RPMI7951 (cell line): ENCODE measurements around the gene CABLES2. TPM values are rescaled to one million over a fixed set of nuclear protein-coding genes. Genes with fewer than 3 reads are reported as not detected.

Source experiments
- DNase-seq: peaks from one replicate; pipeline ENCODE4 v3.0.0-alpha.2; 2012; ENCODE audit warnings: low read depth
- total RNA-seq: library from RNA; depleted of rRNA; stranded (reverse); fragments of >200 nt; shearing (Covaris generic); gene quantifications from 2 replicates; pipeline ENCODE4 v1.2.3, GENCODE V29; 2014; rRNA removed

Gene CABLES2, protein sequence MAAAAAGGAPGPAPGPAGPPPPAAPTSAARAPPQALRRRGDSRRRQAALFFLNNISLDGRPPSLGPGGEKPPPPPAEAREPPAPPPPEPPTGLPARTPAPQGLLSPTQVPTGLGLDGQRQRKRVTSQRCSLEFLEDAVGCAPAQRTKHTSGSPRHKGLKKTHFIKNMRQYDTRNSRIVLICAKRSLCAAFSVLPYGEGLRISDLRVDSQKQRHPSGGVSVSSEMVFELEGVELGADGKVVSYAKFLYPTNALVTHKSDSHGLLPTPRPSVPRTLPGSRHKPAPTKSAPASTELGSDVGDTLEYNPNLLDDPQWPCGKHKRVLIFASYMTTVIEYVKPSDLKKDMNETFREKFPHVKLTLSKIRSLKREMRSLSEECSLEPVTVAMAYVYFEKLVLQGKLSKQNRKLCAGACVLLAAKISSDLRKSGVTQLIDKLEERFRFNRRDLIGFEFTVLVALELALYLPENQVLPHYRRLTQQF
- total RNA-seq = 4.7 and 7.0 TPM in 2 replicates

DNA sequence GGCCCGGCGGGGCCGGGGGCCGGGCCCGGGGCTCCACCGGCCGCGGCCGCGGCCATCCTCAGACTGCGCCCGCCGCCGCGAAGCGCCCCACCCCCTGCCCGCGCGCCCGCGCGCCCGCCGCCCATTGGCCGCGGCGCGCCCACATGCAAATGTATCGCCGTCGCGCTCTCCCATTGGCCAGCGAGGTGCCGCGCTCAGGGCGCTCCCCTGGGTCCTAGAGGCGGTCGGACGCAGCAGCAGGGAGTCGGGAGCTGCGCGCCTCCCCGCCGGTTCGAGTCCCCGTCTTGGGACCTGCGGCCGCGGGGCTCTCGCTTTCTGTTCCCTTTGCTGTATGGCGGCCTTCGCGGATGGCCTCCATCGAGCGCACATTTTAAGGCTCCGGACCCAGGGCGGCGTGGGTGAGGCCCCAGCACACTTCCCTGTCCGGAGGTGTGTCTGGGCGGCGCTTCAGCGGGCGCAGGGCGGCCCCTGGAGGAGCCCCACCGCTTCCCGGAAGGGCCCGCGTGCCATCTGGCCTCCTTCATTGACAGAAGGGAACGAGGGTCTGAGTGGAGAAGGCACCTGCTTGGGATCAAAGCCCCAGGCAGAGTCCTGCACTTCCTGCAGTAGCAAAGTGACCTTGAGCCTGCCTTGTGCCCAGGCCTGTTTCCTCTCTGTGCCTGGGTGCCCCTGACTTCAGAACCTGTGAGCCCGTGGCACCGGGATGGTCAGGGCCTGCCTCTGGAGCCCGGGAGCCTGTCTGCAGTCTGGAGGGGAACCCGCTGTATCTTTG is at the start of gene CABLES2:
Gene CABLES2 (minus strand): TSS at position 65 of the 772 bp plus-strand sequence. CDS start 9 bp downstream, at position 56.
- peak; percentile 96 for DNase-seq

DNA sequence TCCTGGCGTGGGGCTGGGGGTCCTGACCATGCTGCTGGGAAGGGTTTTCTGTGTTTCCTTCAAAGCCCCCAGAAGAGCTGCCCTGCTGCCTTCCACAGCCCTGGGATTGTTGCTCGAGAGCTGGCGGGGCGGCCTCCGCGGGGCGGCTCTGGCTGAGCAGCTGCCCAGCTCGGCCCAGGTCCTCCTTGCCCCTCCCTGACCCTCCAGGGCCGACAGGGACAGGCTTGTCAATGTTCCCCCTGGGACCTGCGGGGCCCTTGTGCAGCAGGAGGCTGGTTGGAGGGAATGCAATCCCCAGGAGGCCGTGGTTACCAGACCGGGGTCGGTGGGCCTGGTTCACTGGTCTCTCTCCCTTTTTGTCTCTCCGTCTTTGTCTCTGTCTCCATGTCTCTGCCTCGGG is 48.8 kb upstream of the CABLES2 start:
- DNase-seq = no peak

DNA sequence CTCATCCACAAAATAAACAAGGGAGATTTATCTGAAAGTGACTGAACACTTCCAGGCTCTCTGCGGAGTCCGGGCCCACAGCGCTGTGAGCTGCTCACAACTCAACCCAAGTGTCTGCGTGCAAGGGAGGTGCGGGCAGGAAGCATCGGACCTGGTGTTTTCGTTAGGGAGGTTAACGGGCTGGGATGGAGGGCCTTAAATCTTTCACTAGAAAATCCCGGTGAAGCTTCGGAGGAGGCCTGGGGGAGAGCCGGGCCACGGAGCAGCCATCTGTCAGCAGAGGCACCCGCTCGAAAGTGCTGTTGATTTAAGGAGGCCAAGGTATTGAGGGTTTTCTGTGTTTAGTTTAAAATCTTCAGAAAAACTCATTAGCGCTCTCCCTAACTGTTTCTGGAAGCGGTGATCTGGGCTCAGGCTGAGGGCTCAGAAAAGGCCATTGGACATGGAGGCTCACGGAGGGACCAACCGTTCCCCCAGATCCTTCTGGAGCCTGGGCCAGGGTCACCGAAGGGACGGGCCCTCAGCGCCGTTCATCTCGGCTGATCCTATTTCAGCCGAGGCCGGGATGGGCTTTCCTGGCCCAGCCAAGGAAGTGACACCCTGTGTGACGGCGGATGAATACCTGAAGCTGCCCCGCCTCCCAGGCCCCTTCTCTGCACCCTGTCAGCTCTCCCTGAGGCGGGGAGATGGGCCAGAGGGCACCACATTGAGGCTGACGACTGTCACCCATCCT is 48.0 kb upstream of the CABLES2 start:
- no peak for DNase-seq

DNA sequence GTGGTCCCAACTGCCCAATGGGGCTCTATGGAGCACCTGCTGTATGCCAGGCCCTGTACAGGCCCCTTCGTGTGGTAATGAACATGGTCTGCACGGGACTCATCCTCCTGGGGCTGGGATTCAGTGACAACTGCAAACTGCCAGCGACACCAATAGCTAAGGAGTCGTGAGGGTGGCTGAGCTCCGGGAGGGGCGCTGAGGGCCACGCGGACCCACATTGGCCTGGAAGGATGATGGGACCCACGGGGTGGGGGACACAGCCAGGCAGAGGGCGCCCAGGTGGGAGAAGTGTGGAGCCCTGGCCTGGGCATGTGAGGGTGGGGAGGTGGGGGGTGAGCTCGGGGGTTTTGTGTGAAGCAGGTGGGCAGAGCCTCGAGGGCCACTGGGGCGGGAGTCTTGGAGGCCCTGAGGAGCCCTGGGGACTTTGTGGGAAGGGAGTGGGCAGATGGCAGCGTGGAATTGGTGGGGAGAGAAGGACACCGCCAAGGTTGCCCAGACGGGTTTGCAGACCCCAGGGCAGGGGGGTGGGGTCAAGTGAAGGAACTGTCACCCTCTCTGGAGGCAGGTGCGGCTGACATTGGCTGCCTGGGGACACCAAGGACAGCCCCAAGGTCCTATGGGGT is 46.2 kb upstream of the CABLES2 start:
- DNase-seq = no peak

DNA sequence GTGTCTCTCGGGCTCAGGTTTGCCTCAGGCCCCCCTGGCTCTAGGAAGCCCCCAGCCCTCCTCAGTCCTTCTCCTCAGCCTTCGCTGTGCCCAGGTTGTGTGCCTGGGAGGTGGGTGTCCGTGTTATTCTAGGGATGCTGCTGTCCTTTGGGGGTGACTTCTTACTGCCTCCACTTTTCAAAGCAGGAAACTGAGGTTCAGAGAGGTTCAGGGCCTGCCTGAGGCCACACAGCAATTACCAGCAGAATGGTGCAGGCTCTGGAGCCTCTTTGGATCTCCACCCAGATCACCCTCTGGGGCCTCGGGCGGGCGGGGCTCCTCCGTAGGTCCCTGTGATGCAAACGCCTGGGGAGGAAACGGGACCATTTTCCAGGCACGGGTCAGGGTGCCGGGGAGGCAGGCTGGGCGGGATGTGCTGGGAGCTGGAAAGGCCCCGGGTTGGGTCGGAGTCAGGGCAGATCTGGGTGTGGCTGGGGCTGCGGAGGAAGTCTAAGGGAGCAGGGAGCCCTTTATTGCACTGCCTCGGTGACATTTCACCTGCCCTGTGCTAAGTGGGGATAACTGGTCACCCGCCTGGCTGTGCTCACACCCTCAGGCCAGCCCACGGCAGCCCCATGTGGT is 45.5 kb upstream of the CABLES2 start:
- no peak for DNase-seq

DNA sequence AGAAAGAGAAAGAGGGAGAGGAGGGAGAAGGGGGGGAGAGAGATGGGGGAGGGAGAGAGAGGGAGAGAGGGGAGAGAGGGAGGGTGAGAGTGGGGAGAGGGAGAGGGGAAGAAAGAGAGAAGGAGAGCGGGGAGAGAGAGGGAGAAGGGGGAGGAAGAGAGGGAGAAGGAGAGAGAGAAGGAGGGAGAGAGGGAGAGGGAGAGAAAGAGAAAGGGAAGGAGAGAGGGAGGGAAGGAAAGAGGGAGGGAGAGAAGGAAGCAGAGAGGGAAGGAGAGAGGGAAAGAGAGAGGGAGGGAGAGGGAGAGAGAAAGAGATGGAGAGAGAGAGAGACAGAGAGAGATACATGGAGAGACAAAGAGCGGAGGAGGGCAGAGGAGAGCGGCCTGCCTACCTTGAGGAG is 44.9 kb upstream of the CABLES2 start:
- no peak for DNase-seq

DNA sequence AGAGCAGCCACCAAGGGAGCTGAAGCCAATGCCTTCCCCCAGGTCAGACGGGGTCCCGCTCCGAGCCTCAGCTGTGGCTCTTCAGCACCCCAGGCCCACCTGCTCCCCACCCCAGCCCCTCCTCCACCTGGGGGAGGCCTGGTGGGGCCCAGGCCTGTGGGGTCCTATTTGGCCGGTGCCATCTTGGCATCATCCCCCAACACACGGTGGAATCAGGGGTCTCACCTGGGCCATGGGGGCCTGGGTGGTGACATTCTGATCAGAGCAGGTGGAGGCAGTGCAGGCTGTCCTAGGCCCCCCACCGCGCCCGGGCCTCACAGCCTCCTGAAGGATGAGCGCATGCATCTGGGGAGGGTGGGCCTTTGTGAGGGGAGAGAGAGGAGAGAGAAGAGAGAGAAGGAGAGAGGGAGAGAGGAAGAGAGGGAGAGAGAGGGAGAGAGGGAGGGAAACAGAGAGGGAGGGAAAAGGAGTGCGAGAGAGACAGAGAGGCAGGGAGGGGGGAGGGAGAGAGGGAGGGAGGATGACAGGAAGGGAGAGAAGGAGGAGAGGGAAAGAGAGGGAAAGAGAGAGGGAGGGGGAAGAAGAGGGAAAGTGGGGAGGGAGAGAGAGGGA is 44.2 kb upstream of the CABLES2 start:
- DNase-seq = no peak

DNA sequence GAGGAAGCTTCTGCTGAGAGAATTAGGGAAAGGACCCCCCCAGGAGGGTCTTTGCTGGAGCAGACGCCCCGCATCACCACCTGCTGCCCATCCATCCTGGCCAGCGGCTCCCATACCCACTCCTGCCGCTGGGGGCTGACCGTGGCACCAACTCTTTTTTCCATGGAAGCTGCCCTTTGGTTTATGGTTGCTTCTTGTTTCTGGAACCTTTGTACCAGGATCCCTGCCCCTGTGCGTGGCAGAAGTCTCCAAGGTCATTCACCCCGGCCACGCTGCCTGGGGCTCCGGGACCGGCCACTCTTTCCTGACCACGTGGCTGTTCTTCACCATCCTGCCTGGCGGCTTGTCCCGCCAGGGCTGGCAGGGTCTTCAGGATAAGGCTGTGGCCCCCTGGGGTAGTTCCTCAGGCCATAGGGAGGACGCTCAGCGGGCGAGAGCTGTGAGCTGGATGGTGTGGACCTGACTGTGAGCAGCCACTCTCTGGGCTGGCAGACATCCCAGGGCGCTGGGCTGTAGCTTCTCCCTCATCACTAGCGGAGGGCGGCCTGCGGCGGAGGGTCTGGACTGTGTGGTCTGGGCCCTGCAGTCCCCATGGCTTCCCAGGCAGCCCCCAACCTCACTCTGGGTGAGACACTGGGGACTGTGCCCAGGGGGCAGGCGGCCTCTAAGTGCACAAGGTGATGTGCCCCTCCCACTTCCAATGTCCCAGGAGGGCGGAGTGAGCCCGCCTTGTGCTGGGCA is 43.0 kb upstream of the CABLES2 start:
- peak; percentile 14 for DNase-seq

DNA sequence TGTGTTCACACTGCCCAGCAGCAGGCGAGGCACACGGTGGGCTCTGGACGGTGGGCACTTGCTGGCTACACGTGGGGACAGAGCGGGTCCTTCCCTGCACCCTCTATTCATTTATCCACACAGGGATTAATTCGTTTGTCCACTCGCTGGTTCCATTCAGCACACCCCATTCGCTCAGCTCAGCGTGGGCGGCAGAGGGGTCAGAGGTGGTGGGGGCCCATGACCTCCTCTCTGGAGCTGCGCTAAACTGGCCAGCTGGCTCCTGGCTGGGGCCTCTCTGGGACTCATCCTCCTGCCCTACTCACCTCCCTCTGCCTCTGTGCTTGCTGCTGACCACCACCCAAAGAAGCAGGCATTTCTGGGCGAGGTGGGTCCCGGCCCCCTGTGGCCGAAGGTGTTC is 41.7 kb upstream of the CABLES2 start:
- DNase-seq = no peak

DNA sequence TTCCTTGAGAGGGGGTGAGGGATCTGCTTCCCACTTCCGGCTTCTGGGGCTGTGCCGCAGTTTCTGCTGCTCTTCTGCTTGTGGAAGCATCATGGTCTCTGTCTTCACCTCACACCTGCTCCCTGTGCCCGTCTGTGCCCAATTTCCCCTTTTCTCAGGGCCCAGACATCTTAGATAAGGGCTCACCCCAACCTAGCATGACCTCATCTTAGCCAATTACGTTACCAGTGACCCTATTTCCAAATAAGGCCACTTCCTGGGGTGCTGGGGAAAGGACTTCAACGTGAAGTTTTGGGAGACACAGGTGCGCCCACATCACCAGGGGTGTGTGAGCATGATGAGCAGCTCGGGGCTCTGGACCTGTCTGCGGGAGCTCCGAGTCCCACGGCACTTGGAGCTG is 41.0 kb upstream of the CABLES2 start:
- DNase-seq = no peak

DNA sequence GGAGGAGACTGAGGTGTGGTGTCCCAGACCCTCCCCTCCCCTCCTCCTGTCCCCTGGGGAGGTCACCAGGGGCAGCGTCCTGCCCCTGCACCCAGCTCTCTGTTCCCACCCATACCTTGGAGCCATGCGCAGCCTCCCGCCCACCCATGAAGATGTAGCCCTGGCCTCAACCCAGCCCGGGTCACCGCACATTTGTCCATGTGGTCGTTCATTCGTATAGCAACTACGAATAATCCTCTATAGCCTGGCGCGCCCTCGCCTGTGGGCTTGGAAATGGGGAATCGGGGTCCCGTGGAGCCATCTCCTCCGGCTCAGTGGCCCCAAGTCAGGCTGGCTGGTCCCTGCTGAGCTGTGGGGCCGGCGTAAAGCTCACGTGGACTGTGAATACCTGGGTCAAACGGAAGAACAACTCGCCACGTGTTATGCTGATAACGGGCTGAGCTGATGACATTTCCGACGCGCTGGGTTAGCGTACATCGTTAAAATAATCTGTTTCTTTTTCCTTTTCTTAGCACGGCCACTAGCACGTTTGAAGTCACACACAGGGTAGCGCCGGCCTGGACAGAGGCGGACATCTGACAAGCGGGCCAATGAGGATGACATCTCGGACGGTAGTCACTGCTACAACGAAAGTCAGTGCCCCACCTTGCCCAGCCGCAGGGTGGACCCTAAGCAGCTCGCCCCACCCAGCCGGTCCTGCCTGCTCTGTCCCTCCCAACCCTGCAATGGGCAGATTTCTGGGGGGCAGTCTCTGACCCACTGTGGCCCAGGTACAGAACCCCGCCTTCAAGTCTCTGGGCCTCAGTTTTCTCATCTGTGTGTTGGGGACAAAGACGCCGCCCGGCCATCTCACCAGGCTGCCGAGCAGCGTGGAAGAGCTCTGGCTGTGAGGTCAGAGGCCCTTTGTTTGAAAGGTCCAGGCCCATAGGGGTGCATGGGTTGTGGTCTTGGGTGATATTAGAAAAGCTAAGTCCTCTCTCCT is 40.1 kb upstream of the CABLES2 start:
- no peak for DNase-seq

DNA sequence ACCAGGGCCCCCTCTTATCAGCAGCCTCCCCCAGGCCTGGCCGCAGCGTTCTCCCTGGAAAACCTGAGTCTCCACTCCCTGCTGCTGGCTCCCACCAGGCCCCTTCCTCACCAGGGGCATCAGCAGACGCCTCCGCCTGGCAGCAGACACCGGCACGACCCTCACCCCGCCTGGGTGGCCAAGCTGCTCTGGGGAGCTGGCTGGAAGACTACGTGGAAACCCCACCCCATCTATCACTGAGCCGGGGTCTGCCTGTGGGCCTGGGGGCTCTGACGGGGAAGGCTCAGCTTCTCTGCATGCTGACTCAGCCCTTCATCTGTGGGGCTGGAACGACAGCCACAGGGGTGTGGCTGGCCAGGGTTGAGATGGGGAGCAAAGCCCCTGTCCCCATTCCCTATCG is 39.4 kb upstream of the CABLES2 start:
- no peak for DNase-seq

DNA sequence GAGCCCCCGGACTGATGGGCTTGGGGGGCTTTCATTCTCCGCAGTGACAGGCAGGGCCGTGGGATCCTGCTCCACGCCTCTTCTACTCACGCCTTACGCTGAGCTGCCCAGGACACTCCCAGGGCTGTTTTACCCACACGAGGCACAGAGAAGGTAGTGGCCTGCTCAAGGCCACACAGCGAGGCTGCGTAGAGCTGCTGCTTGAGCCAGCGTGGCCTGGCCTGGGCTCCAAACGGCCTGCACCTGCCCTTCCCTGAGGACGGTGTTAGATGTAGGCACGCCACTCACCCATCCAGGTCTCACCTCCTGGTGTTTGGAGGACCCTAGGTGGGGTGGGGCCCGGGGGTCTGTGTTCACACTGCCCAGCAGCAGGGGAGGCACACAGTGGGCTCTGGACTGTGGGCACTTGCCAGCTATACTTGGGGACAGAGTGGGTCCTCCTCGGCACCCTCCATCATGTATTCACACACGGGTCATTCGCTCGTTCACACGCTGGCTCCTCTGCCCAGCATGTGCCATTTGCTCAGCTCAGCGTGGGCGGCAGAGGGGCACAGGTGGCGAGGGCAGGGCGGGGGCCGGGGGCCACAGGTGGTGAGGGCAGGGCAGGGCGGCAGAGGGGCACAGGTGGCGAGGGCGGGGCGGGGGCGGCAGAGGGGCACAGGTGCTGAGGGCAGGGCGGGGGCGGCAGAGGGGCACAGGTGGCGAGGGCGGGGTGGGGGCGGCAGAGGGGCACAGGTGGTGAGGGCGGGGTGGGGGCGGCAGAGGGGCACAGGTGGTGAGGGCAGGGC is 38.7 kb upstream of the CABLES2 start:
- DNase-seq = no peak

DNA sequence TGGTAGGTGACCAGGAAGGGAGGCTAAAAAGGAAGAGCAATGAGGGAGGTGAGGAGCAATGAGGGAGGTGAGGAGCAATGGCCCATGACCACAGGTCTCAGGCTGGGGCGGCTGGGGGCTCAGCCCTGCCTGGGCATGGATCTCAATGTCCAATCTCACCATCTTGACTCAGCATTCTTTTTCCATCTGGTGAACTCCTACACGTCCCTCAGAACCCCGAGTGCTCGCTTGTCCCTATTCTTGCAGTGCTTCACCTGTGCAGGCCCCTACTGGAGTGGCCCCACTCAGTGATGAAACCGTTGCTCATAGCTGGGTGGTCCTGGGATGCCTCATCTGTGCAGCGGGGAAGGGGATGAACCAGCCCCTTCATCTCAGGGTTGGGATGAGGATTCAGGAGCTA is 37.2 kb upstream of the CABLES2 start:
- no peak for DNase-seq

DNA sequence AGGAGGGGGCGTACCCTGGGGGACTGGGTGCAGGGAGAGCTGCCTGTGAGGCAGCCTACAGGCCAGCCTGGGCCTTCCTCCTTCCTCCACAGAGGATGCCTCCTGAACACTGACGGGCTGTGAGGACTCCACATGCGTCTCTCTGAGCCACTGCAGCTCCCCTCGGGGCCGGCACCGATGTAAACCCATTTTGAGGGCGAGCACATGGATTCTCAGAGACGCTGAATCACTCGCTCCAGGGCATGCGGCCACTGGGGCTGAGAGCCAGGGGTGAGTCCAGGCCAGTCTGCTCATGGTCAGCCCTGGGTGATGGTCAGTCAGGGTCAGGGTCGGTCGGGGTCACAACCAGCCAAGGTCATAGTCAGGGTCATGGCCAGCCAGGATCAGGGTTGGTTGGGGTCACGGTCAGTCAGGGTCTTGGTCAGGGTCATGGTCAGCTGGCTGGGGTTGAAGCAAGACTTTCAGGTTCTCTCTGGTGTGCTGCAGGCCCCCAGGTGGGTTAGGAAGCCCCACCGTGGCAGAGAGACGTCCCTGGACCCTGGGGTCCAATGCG is 35.0 kb upstream of the CABLES2 start:
- peak; percentile 69 for DNase-seq

DNA sequence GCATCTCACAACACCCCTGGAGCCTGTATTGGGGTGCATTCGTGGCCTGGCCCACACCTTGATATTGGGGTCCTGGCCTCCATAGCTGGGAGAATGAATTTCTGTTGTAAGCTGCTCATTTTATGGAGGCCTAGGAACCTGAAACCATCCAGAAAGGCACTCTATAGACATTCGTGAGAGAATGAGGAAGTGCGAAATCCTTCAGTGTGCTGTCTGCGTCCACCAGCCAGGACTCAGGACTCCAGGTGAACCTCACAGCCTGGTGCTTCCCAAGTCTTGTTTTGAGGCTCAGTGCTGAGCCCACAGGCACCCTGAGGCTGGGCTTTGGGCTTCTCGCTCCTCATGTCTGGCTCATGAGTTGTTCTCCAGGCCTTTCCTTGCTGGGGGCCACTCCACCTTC is 32.1 kb upstream of the CABLES2 start:
- DNase-seq = no peak

DNA sequence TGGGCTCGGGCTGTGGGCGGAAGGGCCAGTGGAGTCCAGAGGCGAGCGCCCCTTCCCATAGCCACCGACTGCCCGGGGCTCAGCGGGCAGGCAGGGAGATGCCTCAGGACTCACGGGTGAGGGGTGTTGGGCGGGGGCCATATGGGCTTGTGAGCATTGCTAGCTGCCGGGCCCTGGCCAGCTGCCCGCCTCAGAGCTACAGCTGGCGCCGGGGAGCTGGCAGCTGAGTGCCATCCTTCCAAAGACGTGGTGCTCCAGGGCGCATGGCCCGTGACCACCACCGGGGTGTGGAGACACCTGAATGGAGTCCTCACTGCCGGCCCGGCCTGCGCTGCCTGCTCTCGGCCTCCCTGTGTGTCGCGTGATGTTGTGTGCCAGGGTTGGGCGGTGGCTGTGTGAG is 30.8 kb upstream of the CABLES2 start:
- DNase-seq = no peak

DNA sequence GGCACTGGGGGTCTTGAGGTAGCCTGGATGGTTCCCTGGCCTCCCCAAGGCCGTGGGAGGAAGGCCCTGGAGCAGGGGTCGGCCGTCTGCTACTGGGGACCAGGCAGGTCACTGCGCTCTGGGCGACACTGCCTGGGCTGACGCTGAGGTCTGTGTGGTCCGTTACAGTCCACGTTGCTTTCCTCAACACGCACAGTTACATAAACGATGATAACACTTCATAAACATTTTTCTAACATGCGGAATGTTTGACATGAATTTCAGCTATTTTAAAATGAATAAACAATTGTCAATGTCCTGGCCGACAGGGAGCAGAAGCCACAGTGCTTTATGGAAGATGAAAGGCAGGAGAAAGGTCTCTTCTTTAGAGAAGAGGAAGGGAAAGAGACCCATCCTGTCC is 30.4 kb upstream of the CABLES2 start:
- no peak for DNase-seq
